HG02588 (cell line): ENCODE measurements around the gene SCAMP3.
"Not testable (repeated sequence)": the region's sequence is repeated elsewhere in the genome, so short reads cannot be mapped to it uniquely, and the experiment has no call there.

Experiments
- ATAC-seq: cut with Tn5 transposase; IDR thresholded peaks from one replicate; pipeline ENCODE4 v1.9.1; 2021; ENCODE audit warnings: mild to moderate bottlenecking, moderate library complexity; ENCODE audit not compliant: unreplicated experiment

SCAMP3 gene

GRCh38 chr1:155261852-155262673, at the start of gene SCAMP3:
SCAMP3 (minus strand) TSS chr1:155262360; CDS start chr1:155262151, 209 bp downstream.
- peak; percentile 87 for ATAC-seq

DNA sequence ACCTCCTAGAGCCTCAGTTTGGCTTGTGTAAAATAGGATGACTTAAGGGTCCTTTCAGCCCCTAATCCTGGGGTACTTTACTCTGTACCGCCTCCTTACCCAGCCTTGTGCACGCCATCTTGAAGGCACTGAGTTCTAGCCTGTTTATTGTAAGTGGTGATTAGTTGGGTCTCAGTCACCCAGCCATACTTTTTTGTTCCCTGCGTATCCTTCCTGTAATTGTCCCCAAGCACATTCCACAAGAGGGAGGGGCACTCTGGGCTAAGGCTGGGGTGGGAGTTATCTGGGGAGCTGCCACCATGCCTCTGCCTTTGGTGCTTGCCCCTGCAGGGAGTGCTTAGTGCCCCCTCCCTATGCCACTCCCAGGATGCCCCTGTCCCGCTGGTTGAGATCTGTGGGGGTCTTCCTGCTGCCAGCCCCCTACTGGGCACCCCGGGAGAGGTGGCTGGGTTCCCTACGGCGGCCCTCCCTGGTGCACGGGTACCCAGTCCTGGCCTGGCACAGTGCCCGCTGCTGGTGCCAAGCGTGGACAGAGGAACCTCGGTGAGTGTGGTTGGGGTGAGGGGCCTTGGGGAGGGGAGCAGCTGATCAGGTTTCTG, 47.4 kb upstream of the SCAMP3 start:
- no peak for ATAC-seq

GRCh38 chr1:155308493-155309422, 46.6 kb upstream of the SCAMP3 start, which contains the start of gene FDPS:
FDPS (plus strand) TSS chr1:155308866; CDS start chr1:155309790, 924 bp downstream.
- peak; percentile 93 for ATAC-seq

DNA sequence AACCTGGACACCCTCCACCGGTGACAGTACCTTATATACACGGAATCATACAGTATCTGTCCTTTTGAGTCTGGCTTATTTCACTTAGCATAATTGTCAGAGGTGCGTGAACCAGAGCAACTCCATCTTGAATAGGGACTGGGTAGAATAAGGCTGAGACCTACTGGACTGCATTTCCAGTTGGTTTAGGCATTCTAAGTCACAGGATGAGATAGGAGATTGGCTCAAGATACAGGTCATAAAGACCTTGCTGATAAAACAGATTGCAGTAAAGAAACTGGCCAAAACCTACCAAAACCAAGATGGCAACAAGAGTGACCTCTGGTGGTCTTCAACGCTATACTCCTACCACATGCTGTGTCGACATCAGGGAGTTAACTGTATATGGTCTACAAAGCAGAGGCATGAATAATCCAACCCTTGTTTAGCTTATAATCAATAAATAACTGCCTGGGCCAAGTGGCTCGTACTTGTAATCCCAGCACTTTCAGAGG, 45.1 kb upstream of the SCAMP3 start:
- ATAC-seq: no peak

GRCh38 chr1:155305881-155306391, 43.8 kb upstream of the SCAMP3 start:
- no peak for ATAC-seq

DNA sequence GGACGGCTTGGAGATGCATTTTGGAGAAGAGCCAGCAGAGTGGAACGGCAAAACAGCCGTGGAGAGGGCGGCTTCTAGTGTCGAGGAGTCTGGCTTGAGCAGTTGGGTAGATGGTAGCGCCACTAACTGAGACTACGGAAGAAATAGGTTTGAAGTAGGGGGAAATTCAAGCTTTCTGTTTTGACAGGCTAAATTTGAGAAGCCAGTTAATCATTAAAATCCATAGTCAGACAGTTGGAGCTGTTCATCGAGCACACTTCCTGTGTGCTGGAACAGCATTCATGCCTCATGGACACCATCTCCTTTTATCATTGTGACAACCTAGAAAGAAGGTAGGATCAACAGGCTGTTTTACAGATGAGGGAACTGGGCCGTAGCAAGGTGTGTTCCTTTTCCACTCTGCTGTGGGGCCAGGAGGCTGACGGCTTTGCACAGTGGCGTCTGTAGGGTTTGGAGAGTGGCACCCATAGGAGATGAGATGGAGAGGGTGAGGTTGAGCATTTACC, 42.5 kb upstream of the SCAMP3 start:
- ATAC-seq: no peak

DNA sequence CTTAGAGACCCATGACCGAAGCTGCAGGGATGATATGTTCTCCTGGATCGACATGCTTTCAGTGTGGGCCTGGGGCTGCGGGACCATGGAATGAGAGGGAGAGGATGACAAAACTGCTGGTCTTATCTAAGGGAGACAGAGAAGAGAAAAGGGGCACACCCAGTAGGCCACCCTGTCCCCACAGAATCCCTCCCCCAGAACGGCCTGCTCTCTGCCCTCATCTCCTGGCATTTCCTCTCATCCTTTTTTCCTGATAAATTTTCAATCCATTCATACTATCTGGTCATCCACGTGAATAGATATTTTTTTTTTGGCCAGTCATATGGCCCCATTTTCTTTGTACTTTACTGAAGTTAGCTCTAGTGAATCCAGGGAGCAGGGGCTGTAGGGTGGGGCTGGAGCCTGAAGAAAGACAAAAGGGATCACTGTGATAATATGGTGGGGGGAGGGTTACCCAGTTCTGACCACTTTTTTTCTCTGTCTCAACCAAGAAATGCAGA, 39.2 kb upstream of the SCAMP3 start, which contains the start of gene PKLR:
Gene PKLR (minus strand): TSS at position 97 of the 500 bp plus-strand sequence. CDS start 43 bp downstream, at position 54.
- ATAC-seq: no peak

- ATAC-seq: no peak
Observed at GRCh38 chr1:155300553-155301329, 38.6 kb upstream of the SCAMP3 start.

DNA sequence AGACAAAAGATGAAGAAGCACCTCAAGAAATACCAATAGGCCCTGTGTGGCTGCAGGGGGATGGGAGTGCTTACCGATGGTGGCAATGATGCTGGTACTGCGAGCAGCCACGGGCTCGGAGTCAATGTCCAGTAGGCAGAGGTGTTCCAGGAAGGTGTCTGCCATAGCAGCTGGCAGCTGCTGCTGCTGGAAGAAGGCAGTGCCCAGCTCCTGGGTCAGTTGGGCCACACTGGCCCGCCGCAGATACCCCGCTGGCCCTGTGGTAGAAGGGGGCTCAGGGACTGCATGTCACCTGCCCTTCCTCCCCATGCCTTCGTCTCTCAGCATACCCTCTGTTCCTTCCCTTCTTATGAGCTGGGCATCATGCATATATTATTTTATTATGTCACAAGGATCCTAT, 37.9 kb upstream of the SCAMP3 start:
- no peak for ATAC-seq

- ATAC-seq: no peak
Observed at GRCh38 chr1:155297384-155297783, 35.2 kb upstream of the SCAMP3 start.

- no peak for ATAC-seq
Observed at GRCh38 chr1:155296661-155297060, 34.5 kb upstream of the SCAMP3 start.

DNA sequence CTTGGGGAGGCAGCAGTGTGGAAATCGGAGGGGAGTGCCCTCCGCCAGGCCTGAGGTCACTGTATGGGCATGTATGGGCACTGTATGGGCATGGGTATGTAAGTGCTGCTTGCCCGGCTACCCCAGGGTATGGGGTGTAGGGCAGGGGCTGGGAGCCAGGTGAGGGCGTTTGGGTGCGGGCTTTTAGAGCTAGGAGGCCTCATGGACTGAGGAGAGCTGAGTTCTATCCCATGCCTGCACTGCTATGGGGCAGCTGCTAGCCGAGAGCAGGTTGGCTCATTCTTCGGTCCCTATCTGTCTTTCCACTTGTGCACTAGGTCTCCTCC, 33.7 kb upstream of the SCAMP3 start:
- no peak for ATAC-seq

- no peak for ATAC-seq
Observed at GRCh38 chr1:155295183-155295941, 33.2 kb upstream of the SCAMP3 start.

DNA sequence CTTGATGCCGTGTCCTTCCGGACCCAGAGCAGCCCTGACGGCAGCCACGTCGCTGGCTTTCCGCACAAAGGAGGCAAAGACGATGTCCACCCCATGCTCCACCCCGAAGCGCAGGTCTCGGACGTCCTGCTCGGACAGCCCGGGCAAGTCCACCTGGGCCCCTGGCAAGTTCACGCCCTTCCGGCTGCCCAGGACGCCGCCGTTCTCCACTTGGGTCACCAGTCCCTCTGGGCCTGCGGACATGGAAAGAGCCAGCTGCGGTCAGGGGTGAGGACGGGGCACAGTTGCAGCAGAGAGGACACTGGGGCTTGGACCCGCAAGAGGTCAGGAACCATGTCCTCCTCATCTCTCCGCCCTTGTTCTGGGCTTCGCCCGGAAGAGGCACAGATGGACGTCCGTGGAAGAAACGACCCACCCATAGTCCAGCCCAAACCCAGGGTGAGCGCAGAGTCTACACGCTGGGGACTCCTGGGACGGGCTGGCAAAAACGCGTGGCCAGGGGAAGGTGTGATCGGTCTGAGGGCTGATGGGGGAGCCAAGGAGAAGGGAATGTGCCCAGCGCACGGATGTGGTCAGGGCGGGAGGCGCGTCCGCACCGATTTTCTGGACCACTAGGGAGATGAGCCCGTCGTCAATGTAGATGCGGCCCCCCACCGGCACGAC, 32.5 kb upstream of the SCAMP3 start:
- no peak for ATAC-seq

DNA sequence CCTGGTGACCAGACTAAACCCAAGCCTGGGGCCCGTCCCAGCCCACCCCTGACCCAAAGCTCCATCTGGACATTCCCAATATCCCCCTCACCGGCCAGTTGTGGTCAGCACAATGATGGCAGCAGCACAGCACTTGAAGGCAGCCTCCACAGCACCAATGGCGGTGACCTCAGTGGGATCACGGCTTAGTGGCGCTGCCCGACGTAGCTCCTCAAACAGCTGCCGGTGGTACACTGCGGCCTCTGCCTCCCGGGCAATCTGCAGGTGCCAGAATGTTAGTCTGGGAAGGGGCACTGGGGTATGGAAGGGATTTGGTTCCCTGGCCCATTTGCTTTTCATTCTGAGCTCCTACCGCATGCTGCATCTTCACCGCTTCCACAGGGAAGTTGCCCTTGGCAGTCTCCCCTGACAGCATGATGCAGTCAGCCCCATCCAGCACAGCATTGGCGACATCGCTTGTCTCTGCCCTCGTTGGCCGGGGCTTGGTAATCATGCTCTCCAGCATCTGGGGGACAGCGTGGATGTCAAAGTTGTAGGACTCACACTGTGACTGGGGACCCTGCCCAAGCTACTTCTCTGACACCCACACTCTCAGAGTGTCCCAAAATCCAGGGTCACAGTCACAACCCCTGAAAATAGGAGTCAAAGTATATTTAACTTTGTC, 31.1 kb upstream of the SCAMP3 start:
- ATAC-seq: no peak

DNA sequence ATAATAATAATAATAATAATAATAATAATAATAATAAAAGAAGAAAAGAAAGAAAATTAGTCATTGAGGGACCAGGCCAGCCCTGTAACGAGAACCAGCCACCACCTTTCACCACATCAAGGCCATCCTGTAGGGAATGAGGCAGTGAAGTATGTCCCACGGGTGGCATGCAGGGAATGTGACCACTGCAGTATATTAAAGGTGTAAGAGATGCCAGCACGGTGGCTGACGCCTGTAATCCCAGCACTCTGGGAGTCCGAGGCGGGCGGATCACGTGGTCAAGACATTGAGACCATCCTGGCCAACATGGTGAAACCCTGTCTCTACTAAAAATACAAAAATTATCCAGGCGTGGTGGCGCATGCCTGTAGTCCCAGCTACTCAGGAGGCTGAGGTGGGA, 28.8 kb upstream of the SCAMP3 start:
- not testable (repeated sequence) for ATAC-seq

DNA sequence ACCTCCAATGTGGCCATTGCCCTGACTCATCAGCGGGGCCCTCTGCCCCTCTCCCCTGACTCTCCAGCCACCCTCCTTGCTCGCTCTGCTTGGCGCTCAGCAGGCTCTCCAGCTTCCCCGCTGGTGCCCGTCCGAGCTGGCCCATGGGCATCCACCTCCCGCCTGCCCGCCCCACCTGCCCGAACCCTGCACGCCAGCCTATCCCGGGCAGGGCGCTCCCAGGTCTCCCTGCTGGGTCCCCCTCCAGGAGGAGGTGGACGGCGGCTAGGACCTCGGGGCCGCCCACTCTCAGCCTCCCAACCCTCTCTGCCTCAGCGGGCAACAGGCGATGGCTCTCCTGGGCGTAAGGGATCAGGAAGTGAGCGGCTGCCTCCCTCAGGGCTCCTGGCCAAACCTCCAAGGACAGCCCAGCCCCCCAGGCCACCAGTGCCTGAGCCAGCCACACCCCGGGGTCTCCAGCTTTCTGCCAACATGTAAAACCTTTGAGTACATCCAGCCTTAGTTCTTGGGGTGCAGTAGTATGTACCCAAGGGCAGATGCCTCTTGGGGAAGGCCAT, 25.9 kb upstream of the SCAMP3 start:
- no peak for ATAC-seq

DNA sequence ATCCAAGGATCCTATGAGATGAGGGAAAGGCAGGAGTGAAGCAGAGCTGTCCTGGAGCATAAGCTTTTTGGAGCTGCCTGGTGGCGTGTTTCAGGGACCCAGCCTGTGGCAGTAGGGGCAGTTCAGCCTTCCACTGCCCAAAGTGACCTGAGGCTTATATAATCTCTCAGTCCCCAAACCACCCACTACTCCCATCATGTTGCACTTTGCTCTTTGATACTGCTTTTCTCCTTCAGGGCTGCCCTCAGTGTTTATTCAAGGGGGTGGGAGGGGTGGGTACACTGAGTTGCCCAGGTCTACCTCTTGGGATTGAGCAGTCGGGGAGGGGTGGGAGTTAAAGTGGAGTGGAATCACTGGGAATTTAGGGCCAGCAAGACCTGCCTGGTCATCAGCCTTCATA, 24.4 kb upstream of the SCAMP3 start:
- ATAC-seq: no peak
